ENCODE data around the gene TRMT10A. TPM values are rescaled to one million over a fixed set of nuclear protein-coding genes. Genes with fewer than 3 reads are reported as not detected.

Gene TRMT10A
- total RNA-seq (2014; rRNA removed; shearing (Covaris generic)), result 6.9 and 7.9 TPM in 2 replicates
- 10.1 and 14.4 TPM in 2 replicates for polyA plus RNA-seq (2015; cell fraction: cytosol; rRNA removed)
- 10.1 and 15.1 TPM in 2 replicates for polyA plus RNA-seq (2015; cell fraction: nucleus; rRNA removed)

GRCh38 chr4:99563310-99564186 lies at the start of gene TRMT10A:
Gene TRMT10A (minus strand): TSS chr4:99564039. CDS start chr4:99559338, 4,701 bp downstream.
- peak; percentile 98 for DNase-seq (ENCODE audit: low read depth)

GRCh38 chr4:99612704-99613103 lies 48.9 kb upstream of the TRMT10A start:
- DNase-seq (ENCODE audit: low read depth), result no peak

DNA sequence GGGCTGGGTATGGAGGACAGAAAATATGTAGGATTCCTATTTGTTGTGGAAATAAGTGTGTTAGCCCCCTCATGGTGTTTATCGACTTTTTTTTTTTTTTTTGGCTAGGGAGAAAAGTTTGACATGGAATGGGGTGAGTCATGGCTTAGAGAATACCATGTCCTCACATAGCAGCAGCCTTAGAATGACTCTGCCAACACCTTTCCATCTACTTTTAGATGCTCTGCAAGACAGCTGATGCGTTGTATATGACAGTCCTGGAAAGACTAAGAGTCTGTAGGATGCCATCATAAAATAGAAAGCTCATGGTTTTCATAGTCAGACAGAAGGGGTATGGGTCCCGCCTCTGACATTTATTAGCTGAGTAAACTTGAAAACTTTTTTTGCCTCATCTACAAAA lies 48.4 kb upstream of the TRMT10A start:
- no peak for DNase-seq (ENCODE audit: low read depth)

DNA sequence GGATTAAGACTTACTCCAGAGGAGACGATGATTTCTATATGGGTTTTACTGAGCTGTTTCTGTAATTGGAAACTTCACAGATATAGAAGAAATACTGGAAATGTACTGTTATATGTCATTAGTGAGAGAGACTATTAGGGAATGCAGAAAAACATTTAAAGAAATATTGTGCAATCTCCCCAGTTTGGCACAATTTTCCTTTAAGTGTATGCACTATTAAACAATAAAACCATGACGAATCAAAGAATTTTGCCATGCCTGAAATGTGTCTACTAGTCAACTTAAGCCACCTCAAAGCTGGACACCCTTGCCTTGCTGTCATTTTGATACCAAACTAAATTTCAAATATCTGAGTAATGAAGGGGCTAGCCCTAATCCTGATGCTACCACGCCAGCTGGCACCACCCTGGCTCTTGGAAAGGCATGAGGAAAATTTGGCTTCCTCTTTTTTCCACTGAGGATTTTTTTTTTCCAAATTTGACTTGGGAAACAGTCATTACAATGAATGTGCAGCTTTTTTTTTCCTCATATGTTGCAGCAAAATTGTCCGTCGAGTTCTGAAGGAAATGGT lies 46.9 kb upstream of the TRMT10A start:
- no peak for DNase-seq (ENCODE audit: low read depth)

- DNase-seq (ENCODE audit: low read depth), result no peak
These were observed 44.6 kb upstream of the TRMT10A start for GRCh38 chr4:99608417-99608816.

GRCh38 chr4:99606716-99607115 lies 42.9 kb upstream of the TRMT10A start:
- no peak for DNase-seq (ENCODE audit: low read depth)

DNA sequence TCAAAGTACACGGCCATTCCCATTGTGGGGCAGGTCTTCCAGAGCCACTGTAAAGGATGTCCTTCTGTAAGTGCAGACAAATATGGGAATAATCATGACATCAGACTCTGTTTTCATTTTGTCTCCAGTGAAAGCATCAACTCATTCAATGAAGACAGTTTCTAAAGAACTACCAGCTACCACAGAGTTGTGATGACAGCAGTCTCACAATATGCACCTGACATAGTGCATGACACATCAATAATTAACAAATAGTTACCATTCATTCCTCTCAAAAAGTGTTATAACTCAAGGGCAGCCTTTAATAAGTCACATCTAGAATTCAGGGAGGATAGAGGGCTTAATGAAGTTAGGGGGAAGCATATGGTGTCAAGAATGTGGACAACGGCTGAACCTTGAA lies 31.0 kb upstream of the TRMT10A start:
- DNase-seq (ENCODE audit: low read depth), result no peak

- no peak for DNase-seq (ENCODE audit: low read depth)
These were observed 30.2 kb upstream of the TRMT10A start for GRCh38 chr4:99593781-99594641.

GRCh38 chr4:99591757-99592156 lies 27.9 kb upstream of the TRMT10A start:
- no peak for DNase-seq (ENCODE audit: low read depth)

DNA sequence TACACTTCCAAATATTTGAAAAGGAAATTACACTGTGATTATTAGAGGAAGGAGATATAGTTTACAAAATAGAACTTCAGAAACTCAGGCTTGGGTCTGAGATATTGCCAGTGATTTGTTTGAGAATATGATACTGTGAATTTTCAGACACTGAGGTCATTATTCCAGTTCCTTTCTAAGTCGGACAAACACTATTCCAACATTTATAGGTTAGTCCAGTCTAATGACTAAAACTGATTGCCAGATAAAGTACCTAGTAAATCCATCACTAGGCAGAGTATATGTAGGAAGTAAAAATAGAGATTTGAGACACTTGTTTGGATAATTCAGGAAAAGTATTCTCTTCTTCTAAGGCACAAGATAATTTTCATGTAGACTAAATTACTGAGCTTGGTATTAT lies 24.0 kb upstream of the TRMT10A start:
- no peak for DNase-seq (ENCODE audit: low read depth)

- DNase-seq (ENCODE audit: low read depth), result no peak
These were observed 23.5 kb upstream of the TRMT10A start for GRCh38 chr4:99587309-99587708.

GRCh38 chr4:99586797-99587196 lies 23.0 kb upstream of the TRMT10A start:
- DNase-seq (ENCODE audit: low read depth), result no peak

GRCh38 chr4:99586322-99586721 lies 22.5 kb upstream of the TRMT10A start:
- DNase-seq (ENCODE audit: low read depth), result no peak

GRCh38 chr4:99585516-99585915 lies 21.7 kb upstream of the TRMT10A start:
- no peak for DNase-seq (ENCODE audit: low read depth)

DNA sequence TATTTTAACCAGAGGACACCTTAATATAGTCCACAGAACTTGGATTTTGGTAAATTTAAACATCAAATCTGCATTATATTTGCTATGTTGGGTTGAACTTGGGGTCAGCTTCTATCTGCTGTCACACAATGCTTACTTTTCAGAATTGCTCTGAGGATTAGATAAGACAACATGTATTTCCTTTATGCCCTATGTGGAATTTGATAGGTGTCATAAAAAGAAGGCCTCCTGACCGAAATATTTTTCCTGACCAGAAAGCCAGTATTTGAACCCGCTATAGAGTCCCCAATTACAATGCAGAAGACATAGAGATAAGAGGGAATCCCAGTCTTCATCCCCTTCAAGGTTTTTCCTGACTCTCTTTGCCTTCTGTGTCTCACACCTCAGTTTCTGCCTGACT lies 14.9 kb upstream of the TRMT10A start:
- no peak for DNase-seq (ENCODE audit: low read depth)

- DNase-seq (ENCODE audit: low read depth), result no peak
These were observed 10.9 kb upstream of the TRMT10A start, which contains the start of gene MTTP for GRCh38 chr4:99574530-99575324. Gene MTTP (plus strand): TSS chr4:99574824. CDS start chr4:99574910, 86 bp downstream.

DNA sequence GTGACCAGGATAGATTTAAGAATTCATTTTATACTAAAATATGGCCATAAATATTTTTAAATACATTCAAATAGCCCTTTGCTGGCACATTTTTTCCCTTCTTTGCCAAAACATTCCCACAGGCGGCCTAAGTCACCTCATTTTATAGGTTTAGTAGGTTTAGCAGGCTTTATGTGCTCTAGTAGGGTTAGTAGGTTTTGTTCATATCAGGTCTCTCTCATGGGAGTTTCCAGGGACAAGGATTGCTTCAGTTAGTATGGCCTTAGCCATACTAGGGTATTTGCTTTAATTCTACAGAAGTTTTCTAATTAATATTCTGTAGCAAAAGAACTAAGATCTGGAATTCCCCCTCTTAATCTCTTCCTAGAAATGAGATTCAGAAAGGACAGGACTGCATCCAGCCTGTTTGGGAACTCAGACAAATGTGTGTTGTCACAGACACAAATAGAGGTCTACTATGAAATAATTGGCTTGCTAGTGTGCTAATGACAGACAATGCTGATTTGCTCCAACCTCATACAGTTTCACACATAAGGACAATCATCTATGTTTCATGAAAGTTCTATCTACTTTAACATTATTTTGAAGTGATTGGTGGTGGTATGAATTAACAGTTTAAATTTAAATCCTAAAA lies 10.0 kb upstream of the TRMT10A start:
- no peak for DNase-seq (ENCODE audit: low read depth)

- DNase-seq (ENCODE audit: low read depth), result peak; percentile 2
These were observed 8.8 kb upstream of the TRMT10A start for GRCh38 chr4:99572527-99573240.

DNA sequence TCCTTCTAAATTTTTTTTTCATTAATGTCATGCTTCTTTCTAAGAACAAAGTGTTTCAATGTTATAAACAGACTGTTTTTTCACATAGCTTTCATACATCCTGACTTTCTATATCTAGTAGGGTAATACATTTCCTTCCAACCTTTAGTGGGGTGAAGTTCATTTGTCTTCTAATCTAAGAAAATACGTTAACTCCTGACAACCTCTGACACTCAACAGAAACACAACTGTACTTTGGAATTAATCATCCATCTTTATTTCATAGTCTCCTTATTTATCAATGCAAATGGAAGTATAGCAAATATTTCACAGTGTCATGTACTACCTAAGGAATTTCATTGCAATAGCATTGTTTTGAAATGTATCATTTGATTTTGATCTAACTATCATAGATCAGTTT lies 8.0 kb upstream of the TRMT10A start:
- DNase-seq (ENCODE audit: low read depth), result no peak

DNA sequence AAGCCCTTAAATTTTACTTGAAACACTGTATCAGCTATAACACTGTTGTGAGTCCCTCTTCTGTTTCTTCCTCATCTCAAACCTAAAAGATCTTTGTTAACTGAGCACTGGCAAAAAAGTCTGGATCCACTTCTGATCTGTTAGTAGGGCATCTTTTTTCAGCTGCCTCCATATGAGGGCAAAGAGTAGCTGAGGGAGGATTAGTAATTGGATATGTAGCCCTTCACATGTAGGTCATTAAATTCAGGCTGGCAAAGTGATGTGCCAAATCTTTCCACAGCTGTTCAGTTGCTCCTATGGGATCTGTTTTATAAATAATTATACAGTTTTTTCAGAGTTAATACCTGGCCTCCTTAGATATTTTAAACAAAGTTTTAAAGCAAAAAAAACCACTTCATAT lies 1.1 kb upstream of the TRMT10A start:
- no peak for DNase-seq (ENCODE audit: low read depth)
